Endothelial cell of umbilical vein (primary cell): ENCODE measurements around the gene ZNF628.

Experiments
- CTCF ChIP-seq, 2 donors: IDR thresholded peaks; 1 replicate in 1 of 2; 2 replicates in 1 of 2; pipeline ENCODE4 v1.5.1; 2011; ENCODE audit warnings: low read length in 2 of 2, mild to moderate bottlenecking in 2 of 2, moderate library complexity in 2 of 2, control low read depth in 1 of 2, inconsistent platforms in 1 of 2, low read depth in 1 of 2; ENCODE audit not compliant: insufficient read depth in 1 of 2; ENCODE audit errors: extremely low read depth in 1 of 2
- POLR2A ChIP-seq: IDR thresholded peaks from 2 replicates; pipeline ENCODE4 v1.6.1; 2012; ENCODE audit warnings: low read depth, mild to moderate bottlenecking, control low read depth, low read length

- no peak for TF ChIP-seq POLR2A
- no peak for TF ChIP-seq CTCF (IDR thresholded peaks at IDR 0.05; ENCODE audit: extremely low read depth in 1 of 2, insufficient read depth in 1 of 2, low read depth in 1 of 2, low read length in 2 of 2)
Observed at GRCh38 chr19:55489711-55490477, 13.5 kb downstream of the ZNF628 start.
